Uterus (tissue), 2 donors: ENCODE results near the gene MAL.

ENCODE experiments used
- POLR2A ChIP-seq, 2 donors: fragments of 450-650 bp; IDR thresholded peaks; one replicate each; pipeline ENCODE4 v1.6.1; 2016; ENCODE audit warnings: antibody characterized with exemption in 2 of 2, mild to moderate bottlenecking in 1 of 2, moderate library complexity in 1 of 2
- TF ChIP-seq, protein P1 (sequence below), 4 experiments: fragments of 200-600 bp in 2 of 4; fragments of 450-650 bp in 2 of 4; sonication (generic) in 2 of 4; IDR thresholded peaks; one replicate each; pipeline ENCODE4 v1.5.1; 2016 to 2019; ENCODE audit warnings: antibody characterized with exemption in 4 of 4, mild to moderate bottlenecking in 2 of 4, moderate library complexity in 1 of 4

DNA sequence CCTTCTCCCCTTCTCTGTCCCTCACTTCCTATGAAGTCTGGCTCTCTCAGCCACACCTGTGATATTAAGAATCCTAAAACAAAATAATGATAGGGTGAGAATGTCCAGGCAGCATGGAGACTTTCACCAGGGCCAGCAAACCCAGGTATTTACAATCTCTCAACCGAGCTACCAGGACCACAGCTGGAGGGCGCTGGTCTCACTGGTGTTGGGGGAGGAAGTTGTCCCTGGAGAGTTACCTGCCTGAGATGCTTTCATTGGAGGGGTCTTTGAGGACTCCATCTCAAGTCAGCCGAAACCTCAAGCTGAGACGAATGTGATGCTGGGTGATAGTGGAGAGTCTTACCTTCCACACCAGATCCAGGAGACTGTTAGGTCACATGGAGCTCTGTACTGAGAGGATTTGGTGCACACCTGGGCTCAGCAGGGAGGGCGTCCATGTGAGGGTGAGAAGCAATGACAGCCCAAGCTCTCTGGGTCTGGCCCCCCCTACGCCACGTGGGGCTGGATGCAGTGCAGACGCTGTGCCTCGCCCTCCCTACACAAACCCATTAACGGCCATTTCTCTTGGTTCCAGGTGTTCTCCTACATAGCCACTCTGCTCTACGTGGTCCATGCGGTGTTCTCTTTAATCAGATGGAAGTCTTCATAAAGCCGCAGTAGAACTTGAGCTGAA, 27.4 kb downstream of the MAL start:
- TF ChIP-seq, protein P1, sequence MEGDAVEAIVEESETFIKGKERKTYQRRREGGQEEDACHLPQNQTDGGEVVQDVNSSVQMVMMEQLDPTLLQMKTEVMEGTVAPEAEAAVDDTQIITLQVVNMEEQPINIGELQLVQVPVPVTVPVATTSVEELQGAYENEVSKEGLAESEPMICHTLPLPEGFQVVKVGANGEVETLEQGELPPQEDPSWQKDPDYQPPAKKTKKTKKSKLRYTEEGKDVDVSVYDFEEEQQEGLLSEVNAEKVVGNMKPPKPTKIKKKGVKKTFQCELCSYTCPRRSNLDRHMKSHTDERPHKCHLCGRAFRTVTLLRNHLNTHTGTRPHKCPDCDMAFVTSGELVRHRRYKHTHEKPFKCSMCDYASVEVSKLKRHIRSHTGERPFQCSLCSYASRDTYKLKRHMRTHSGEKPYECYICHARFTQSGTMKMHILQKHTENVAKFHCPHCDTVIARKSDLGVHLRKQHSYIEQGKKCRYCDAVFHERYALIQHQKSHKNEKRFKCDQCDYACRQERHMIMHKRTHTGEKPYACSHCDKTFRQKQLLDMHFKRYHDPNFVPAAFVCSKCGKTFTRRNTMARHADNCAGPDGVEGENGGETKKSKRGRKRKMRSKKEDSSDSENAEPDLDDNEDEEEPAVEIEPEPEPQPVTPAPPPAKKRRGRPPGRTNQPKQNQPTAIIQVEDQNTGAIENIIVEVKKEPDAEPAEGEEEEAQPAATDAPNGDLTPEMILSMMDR (IDR thresholded peaks at IDR 0.05), result no peak
- TF ChIP-seq POLR2A (IDR thresholded peaks at IDR 0.05), result no peak
